Endothelial cell of umbilical vein (primary cell): ENCODE measurements around the gene ARHGAP31.

Source experiments
- CTCF ChIP-seq, 2 donors: IDR thresholded peaks; 1 replicate in 1 of 2; 2 replicates in 1 of 2; pipeline ENCODE4 v1.5.1; 2011; ENCODE audit warnings: low read length in 2 of 2, mild to moderate bottlenecking in 2 of 2, moderate library complexity in 2 of 2, control low read depth in 1 of 2, inconsistent platforms in 1 of 2, low read depth in 1 of 2; ENCODE audit not compliant: insufficient read depth in 1 of 2; ENCODE audit errors: extremely low read depth in 1 of 2
- POLR2AphosphoS5 ChIP-seq: IDR thresholded peaks from 2 replicates; pipeline ENCODE4 v1.6.1; 2012; ENCODE audit warnings: low read depth, mild to moderate bottlenecking, control low read depth, low read length, moderate library complexity; ENCODE audit not compliant: insufficient read depth
- TF ChIP-seq, protein P1 (sequence below): IDR thresholded peaks from 2 replicates; pipeline ENCODE4 v1.6.1; 2011; ENCODE audit not compliant: insufficient read depth, insufficient read length

DNA sequence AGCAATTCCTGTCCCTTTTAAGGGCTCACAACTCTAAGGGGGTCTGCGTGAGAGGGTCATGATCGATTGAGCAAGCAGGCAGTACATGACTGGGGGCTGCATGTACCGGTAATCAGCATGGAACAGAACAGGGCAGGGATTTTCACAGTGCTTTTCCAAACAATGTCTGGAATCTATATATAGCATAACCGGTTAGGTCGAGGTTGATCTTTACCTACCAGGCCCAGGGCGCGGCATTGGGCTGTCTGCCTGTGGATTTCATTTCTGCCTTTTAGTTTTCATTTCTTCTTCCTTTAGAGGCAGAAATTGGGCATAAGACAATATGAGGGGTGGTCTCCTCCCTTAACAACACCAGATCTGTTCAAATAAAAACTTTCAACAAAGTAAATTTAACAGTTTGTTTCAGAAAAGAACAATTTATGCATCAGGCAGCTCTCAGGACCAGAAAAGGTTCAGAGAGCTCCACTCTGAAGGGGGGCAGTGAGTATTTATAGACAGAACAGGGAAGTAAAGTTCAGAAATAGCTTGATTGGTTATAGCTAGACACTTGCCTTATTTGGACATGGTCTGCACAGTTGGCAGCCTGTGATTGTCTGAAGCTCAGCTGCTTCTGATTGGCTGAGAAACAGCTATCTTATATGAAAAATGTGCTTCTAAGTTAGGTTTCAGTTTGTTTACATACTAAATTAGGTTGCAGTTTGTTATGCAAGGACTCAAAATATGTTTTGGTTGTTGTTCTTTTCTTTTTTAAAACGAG is 36.4 kb upstream of the ARHGAP31 start:
- TF ChIP-seq CTCF (IDR thresholded peaks at IDR 0.05; ENCODE audit: extremely low read depth in 1 of 2, insufficient read depth in 1 of 2, low read depth in 1 of 2, low read length in 2 of 2), result no peak
- TF ChIP-seq, protein P1, sequence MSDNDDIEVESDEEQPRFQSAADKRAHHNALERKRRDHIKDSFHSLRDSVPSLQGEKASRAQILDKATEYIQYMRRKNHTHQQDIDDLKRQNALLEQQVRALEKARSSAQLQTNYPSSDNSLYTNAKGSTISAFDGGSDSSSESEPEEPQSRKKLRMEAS, result no peak
- TF ChIP-seq POLR2AphosphoS5, result no peak
